IPS-11a (cell line): Measurements from ENCODE around the gene SIDT1.

ENCODE experiments used
- H3K4me3 ChIP-seq: one replicate; pipeline ENCODE4 v1.5.1; 2013; ENCODE audit warnings: low read depth, low read length, control low read depth

Gene SIDT1

GRCh38 chr3:113594066-113594465 lies 61.7 kb downstream of the SIDT1 start:
- H3K4me3 ChIP-seq: no peak overlapping the region

- H3K4me3 ChIP-seq: no peak overlapping the region
These were observed 65.4 kb downstream of the SIDT1 start for GRCh38 chr3:113597596-113598354.

GRCh38 chr3:113600418-113601182 lies 68.2 kb downstream of the SIDT1 start:
- H3K4me3 ChIP-seq: no peak overlapping the region

GRCh38 chr3:113601240-113601639 lies 68.9 kb downstream of the SIDT1 start:
- H3K4me3 ChIP-seq: no peak overlapping the region

GRCh38 chr3:113602256-113602655 lies 69.9 kb downstream of the SIDT1 start:
- no peak overlapping the region for H3K4me3 ChIP-seq

- H3K4me3 ChIP-seq: no peak overlapping the region
These were observed 70.5 kb downstream of the SIDT1 start for GRCh38 chr3:113602836-113603235.

- H3K4me3 ChIP-seq: no peak overlapping the region
These were observed 74.3 kb downstream of the SIDT1 start for GRCh38 chr3:113606539-113607218.

- no peak overlapping the region for H3K4me3 ChIP-seq
These were observed 74.9 kb downstream of the SIDT1 start for GRCh38 chr3:113607219-113607596.

GRCh38 chr3:113614402-113614801 lies 82.0 kb downstream of the SIDT1 start:
- H3K4me3 ChIP-seq: no peak overlapping the region

GRCh38 chr3:113615976-113616375 lies 83.6 kb downstream of the SIDT1 start:
- no peak overlapping the region for H3K4me3 ChIP-seq

- no peak overlapping the region for H3K4me3 ChIP-seq
These were observed 85.4 kb downstream of the SIDT1 start for GRCh38 chr3:113617726-113618125.

GRCh38 chr3:113620091-113620490 lies 87.7 kb downstream of the SIDT1 start:
- H3K4me3 ChIP-seq: no peak overlapping the region

- H3K4me3 ChIP-seq: no peak overlapping the region
These were observed 91.0 kb downstream of the SIDT1 start for GRCh38 chr3:113623324-113623723.

- no peak overlapping the region for H3K4me3 ChIP-seq
These were observed 91.5 kb downstream of the SIDT1 start for GRCh38 chr3:113623811-113624210.

GRCh38 chr3:113625834-113626233 lies 93.5 kb downstream of the SIDT1 start:
- no peak overlapping the region for H3K4me3 ChIP-seq

GRCh38 chr3:113626503-113627371 lies 94.4 kb downstream of the SIDT1 start:
- H3K4me3 ChIP-seq: no peak overlapping the region

GRCh38 chr3:113628316-113628715 lies 96.0 kb downstream of the SIDT1 start:
- H3K4me3 ChIP-seq: no peak overlapping the region

GRCh38 chr3:113628788-113629187 lies 96.4 kb downstream of the SIDT1 start:
- no peak overlapping the region for H3K4me3 ChIP-seq

GRCh38 chr3:113629584-113630421 lies 97.4 kb downstream of the SIDT1 start:
- H3K4me3 ChIP-seq: no peak overlapping the region

GRCh38 chr3:113630956-113631542 lies 98.7 kb downstream of the SIDT1 start:
- H3K4me3 ChIP-seq: no peak overlapping the region
